IPS-20b (cell line): ENCODE measurements around the gene PPP3R1.

ENCODE experiments used
- H3K27ac ChIP-seq: one replicate; pipeline ENCODE4 v1.5.1; 2013; ENCODE audit warnings: low read length
- H3K27me3 ChIP-seq: 2 replicates; pipeline ENCODE4 v1.6.1; 2013; ENCODE audit warnings: mild to moderate bottlenecking, low read length, inconsistent platforms; ENCODE audit not compliant: insufficient read depth
- H3K36me3 ChIP-seq: 2 replicates; pipeline ENCODE4 v1.6.1; 2013; ENCODE audit warnings: low read depth, mild to moderate bottlenecking, inconsistent platforms, low read length, moderate library complexity; ENCODE audit not compliant: insufficient read depth
- H3K4me1 ChIP-seq: 2 replicates; pipeline ENCODE4 v1.6.1; 2013; ENCODE audit warnings: mild to moderate bottlenecking, control low read depth, inconsistent platforms, low read length, moderate library complexity; ENCODE audit not compliant: insufficient read depth
- H3K4me3 ChIP-seq: 2 replicates; pipeline ENCODE4 v1.5.1; 2013; ENCODE audit warnings: mild to moderate bottlenecking, low read length, inconsistent platforms
- H3K9ac ChIP-seq: 2 replicates; pipeline ENCODE4 v1.6.1; 2013; ENCODE audit warnings: low read depth, mild to moderate bottlenecking, inconsistent platforms, low read length, moderate library complexity
- H3K9me3 ChIP-seq: 2 replicates; pipeline ENCODE4 v1.6.1; 2013; ENCODE audit warnings: mild to moderate bottlenecking, low read depth, low read length, inconsistent platforms; ENCODE audit not compliant: insufficient read depth

The PPP3R1 gene

GRCh38 chr2:68241732-68242131 lies 10.6 kb downstream of the PPP3R1 start:
- Histone ChIP-seq H3K36me3 (no peaks in the 10 kb centered on the region; the same call in 1 of the 2 replicates), H3K9me3 (no peaks in the 10 kb centered on the region), H3K27me3 (no peaks in the 10 kb centered on the region), H3K9ac (no peak overlapping the region), H3K4me3 (no peak overlapping the region), H3K4me1 (peaks cover 38% of the 10 kb centered on the region), H3K27ac (no peak overlapping the region)

- Histone ChIP-seq H3K4me1 (peaks cover 44% of the 10 kb centered on the region), H3K36me3 (no peaks in the 10 kb centered on the region; the same call in 1 of the 2 replicates)
These were observed 11.9 kb downstream of the PPP3R1 start for GRCh38 chr2:68240446-68240845.

GRCh38 chr2:68238955-68239822 lies 13.1 kb downstream of the PPP3R1 start:
- H3K27ac ChIP-seq: no peak overlapping the region
- H3K4me1 ChIP-seq: peaks cover 50% of the 10 kb centered on the region
- no peaks in the 10 kb centered on the region for H3K9me3 ChIP-seq
- no peak overlapping the region for H3K9ac ChIP-seq
- H3K36me3 ChIP-seq: no peaks in the 10 kb centered on the region; the same call in 1 of the 2 replicates
- no peak overlapping the region for H3K4me3 ChIP-seq
- H3K27me3 ChIP-seq: no peaks in the 10 kb centered on the region

More at GRCh38 chr2:68240446-68240845, 11.9 kb downstream of the PPP3R1 start:
- no peak overlapping the region for H3K27ac ChIP-seq
- no peak overlapping the region for H3K9ac ChIP-seq
- no peaks in the 10 kb centered on the region for H3K9me3 ChIP-seq
- H3K4me3 ChIP-seq: no peak overlapping the region
- no peaks in the 10 kb centered on the region for H3K27me3 ChIP-seq

- no peak overlapping the region for H3K9ac ChIP-seq
- no peak overlapping the region for H3K4me3 ChIP-seq
- H3K27ac ChIP-seq: no peak overlapping the region
These were observed 14.3 kb downstream of the PPP3R1 start for GRCh38 chr2:68237976-68238580.

GRCh38 chr2:68237404-68237803 lies 14.9 kb downstream of the PPP3R1 start:
- Histone ChIP-seq H3K9ac (no peak overlapping the region), H3K27ac (no peak overlapping the region), H3K4me1 (peaks cover 51% of the 10 kb centered on the region), H3K9me3 (no peaks in the 10 kb centered on the region), H3K4me3 (no peak overlapping the region), H3K27me3 (no peaks in the 10 kb centered on the region), H3K36me3 (no peaks in the 10 kb centered on the region; the same call in 1 of the 2 replicates)

More at GRCh38 chr2:68237976-68238580, 14.3 kb downstream of the PPP3R1 start:
- peaks cover 51% of the 10 kb centered on the region for H3K4me1 ChIP-seq
- no peaks in the 10 kb centered on the region for H3K27me3 ChIP-seq
- no peaks in the 10 kb centered on the region; the same call in 1 of the 2 replicates for H3K36me3 ChIP-seq
- no peaks in the 10 kb centered on the region for H3K9me3 ChIP-seq

- no peak overlapping the region for H3K4me3 ChIP-seq
- no peak overlapping the region for H3K9ac ChIP-seq
- no peaks in the 10 kb centered on the region for H3K36me3 ChIP-seq
- H3K9me3 ChIP-seq: no peaks in the 10 kb centered on the region
- peaks cover 51% of the 10 kb centered on the region for H3K4me1 ChIP-seq
- H3K27me3 ChIP-seq: no peaks in the 10 kb centered on the region
- H3K27ac ChIP-seq: no peak overlapping the region
These were observed 15.5 kb downstream of the PPP3R1 start for GRCh38 chr2:68236876-68237275.

GRCh38 chr2:68236103-68236734 lies 16.1 kb downstream of the PPP3R1 start:
- H3K4me3 ChIP-seq: no peak overlapping the region

GRCh38 chr2:68235090-68235489 lies 17.2 kb downstream of the PPP3R1 start:
- no peak overlapping the region for H3K27ac ChIP-seq
- H3K27me3 ChIP-seq: no peaks in the 10 kb centered on the region
- no peaks in the 10 kb centered on the region for H3K9me3 ChIP-seq
- peaks cover 48% of the 10 kb centered on the region for H3K4me1 ChIP-seq
- no peak overlapping the region for H3K4me3 ChIP-seq
- no peaks in the 10 kb centered on the region for H3K36me3 ChIP-seq
- H3K9ac ChIP-seq: no peak overlapping the region

More at GRCh38 chr2:68236103-68236734, 16.1 kb downstream of the PPP3R1 start:
- Histone ChIP-seq H3K36me3 (no peaks in the 10 kb centered on the region), H3K9ac (no peak overlapping the region), H3K27ac (no peak overlapping the region), H3K9me3 (no peaks in the 10 kb centered on the region), H3K27me3 (no peaks in the 10 kb centered on the region), H3K4me1 (peaks cover 54% of the 10 kb centered on the region)

GRCh38 chr2:68234405-68234804 lies 17.9 kb downstream of the PPP3R1 start:
- H3K9me3 ChIP-seq: no peaks in the 10 kb centered on the region
- peaks cover 42% of the 10 kb centered on the region for H3K4me1 ChIP-seq
- no peak overlapping the region for H3K9ac ChIP-seq
- H3K36me3 ChIP-seq: no peaks in the 10 kb centered on the region
- no peak overlapping the region for H3K4me3 ChIP-seq
- H3K27ac ChIP-seq: no peak overlapping the region
- H3K27me3 ChIP-seq: no peaks in the 10 kb centered on the region

- Histone ChIP-seq H3K4me3 (no peak overlapping the region), H3K36me3 (no peaks in the 10 kb centered on the region), H3K27me3 (no peaks in the 10 kb centered on the region), H3K9me3 (no peaks in the 10 kb centered on the region), H3K9ac (no peak overlapping the region), H3K4me1 (peaks cover 13% of the 10 kb centered on the region; the same call in 1 of the 2 replicates), H3K27ac (no peak overlapping the region)
These were observed 21.3 kb downstream of the PPP3R1 start for GRCh38 chr2:68231061-68231372.

- Histone ChIP-seq H3K36me3 (no peaks in the 10 kb centered on the region), H3K27ac (no peak overlapping the region), H3K4me3 (no peak overlapping the region), H3K9me3 (no peaks in the 10 kb centered on the region), H3K27me3 (no peaks in the 10 kb centered on the region), H3K4me1 (peaks cover 14% of the 10 kb centered on the region; the same call in 1 of the 2 replicates), H3K9ac (no peak overlapping the region)
These were observed 21.9 kb downstream of the PPP3R1 start for GRCh38 chr2:68230241-68231060.
